Measurements from ENCODE around the gene BPIFB2.

DNA sequence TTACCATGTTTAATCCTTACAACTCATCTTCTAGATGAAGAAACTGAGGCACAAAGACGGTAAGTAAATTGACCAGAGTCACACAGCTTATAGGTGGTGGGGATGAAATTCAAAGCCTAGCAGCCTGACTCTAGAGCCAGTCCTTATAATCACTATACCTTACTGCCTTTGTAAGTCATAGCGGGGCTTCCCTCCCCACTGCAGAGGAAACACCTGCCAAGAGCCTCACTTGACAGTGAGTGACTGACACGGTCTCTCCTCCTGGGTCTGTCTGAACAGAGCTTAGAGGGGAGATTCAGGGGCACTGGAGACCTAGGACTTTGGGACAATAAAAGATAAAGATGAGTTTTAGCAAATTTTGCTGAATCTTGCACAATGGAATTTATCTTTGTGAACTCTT lies 16.1 kb upstream of the BPIFB2 start:
- TF ChIP-seq, protein P1, sequence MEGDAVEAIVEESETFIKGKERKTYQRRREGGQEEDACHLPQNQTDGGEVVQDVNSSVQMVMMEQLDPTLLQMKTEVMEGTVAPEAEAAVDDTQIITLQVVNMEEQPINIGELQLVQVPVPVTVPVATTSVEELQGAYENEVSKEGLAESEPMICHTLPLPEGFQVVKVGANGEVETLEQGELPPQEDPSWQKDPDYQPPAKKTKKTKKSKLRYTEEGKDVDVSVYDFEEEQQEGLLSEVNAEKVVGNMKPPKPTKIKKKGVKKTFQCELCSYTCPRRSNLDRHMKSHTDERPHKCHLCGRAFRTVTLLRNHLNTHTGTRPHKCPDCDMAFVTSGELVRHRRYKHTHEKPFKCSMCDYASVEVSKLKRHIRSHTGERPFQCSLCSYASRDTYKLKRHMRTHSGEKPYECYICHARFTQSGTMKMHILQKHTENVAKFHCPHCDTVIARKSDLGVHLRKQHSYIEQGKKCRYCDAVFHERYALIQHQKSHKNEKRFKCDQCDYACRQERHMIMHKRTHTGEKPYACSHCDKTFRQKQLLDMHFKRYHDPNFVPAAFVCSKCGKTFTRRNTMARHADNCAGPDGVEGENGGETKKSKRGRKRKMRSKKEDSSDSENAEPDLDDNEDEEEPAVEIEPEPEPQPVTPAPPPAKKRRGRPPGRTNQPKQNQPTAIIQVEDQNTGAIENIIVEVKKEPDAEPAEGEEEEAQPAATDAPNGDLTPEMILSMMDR (IDR thresholded peaks at IDR 0.05): no peak
- no peak for TF ChIP-seq POLR2A (IDR thresholded peaks at IDR 0.05)

Data from thyroid gland (tissue), 4 donors.